Measurements from ENCODE around the gene ZNF385B.

Gene ZNF385B

DNA sequence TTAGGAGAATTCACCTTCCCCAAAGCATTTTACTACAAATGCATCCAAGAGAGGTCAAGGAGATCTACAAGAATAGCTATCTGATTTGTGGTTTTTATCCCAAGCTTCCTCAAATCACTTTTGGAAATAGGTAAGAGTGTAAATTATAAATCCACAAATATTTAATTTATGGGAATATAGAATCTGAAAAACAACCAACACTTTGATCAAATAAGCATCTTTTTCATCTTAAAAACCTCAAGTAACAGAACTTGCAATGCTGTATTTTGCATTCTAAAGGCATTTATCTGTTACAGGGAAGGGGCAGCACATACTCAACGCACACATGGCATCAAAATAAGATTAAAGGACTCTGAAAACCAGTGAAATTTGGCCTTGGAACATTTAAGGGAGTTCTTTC, 1.9 kb downstream of the ZNF385B start:
- H3K4me3 ChIP-seq (ENCODE audit: low read length): no peak overlapping the region
- H3K9me3 ChIP-seq (ENCODE audit: insufficient read depth, low read length): no peaks in the 10 kb centered on the region
- no peak overlapping the region for H3K9ac ChIP-seq (ENCODE audit: low read length)
- H3K36me3 ChIP-seq (replicated peaks; ENCODE audit: low read depth, low read length): no peaks in the 10 kb centered on the region
- H3K79me2 ChIP-seq (ENCODE audit: low read length): no peaks in the 10 kb centered on the region
- H2AFZ ChIP-seq (ENCODE audit: low read depth, low read length): no peak overlapping the region
- TF ChIP-seq, protein P1, sequence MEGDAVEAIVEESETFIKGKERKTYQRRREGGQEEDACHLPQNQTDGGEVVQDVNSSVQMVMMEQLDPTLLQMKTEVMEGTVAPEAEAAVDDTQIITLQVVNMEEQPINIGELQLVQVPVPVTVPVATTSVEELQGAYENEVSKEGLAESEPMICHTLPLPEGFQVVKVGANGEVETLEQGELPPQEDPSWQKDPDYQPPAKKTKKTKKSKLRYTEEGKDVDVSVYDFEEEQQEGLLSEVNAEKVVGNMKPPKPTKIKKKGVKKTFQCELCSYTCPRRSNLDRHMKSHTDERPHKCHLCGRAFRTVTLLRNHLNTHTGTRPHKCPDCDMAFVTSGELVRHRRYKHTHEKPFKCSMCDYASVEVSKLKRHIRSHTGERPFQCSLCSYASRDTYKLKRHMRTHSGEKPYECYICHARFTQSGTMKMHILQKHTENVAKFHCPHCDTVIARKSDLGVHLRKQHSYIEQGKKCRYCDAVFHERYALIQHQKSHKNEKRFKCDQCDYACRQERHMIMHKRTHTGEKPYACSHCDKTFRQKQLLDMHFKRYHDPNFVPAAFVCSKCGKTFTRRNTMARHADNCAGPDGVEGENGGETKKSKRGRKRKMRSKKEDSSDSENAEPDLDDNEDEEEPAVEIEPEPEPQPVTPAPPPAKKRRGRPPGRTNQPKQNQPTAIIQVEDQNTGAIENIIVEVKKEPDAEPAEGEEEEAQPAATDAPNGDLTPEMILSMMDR (IDR thresholded peaks at IDR 0.05; ENCODE audit: low read depth, low read length): no peak
- no peak for TF ChIP-seq EZH2phosphoT487 (IDR thresholded peaks at IDR 0.05; ENCODE audit: low read depth)
- peaks cover 51% of the 10 kb centered on the region for H3K27me3 ChIP-seq (ENCODE audit: low read depth, low read length)
- no peak overlapping the region for H3K4me2 ChIP-seq (ENCODE audit: low read length)
- peaks cover 13% of the 10 kb centered on the region for H3K4me1 ChIP-seq (ENCODE audit: low read length)
- no peaks in the 10 kb centered on the region for H4K20me1 ChIP-seq (ENCODE audit: insufficient read depth, low read length)
- no peak overlapping the region for H3K27ac ChIP-seq (ENCODE audit: low read length)

GRCh38 chr2:179857236-179857635, 4.2 kb downstream of the ZNF385B start:
- Histone ChIP-seq H2AFZ (ENCODE audit: low read depth, low read length) (no peak overlapping the region), H3K4me3 (ENCODE audit: low read length) (no peak overlapping the region), H3K27ac (ENCODE audit: low read length) (no peak overlapping the region), H3K4me1 (ENCODE audit: low read length) (peaks cover 13% of the 10 kb centered on the region), H4K20me1 (ENCODE audit: insufficient read depth, low read length) (no peaks in the 10 kb centered on the region), H3K27me3 (ENCODE audit: low read depth, low read length) (peaks cover 42% of the 10 kb centered on the region), H3K36me3 (replicated peaks; ENCODE audit: low read depth, low read length) (no peaks in the 10 kb centered on the region), H3K9me3 (ENCODE audit: insufficient read depth, low read length) (no peaks in the 10 kb centered on the region), H3K4me2 (ENCODE audit: low read length) (no peak overlapping the region), H3K9ac (ENCODE audit: low read length) (no peak overlapping the region), H3K79me2 (ENCODE audit: low read length) (no peaks in the 10 kb centered on the region)
- no peak for TF ChIP-seq EZH2phosphoT487 (IDR thresholded peaks at IDR 0.05; ENCODE audit: low read depth)
- TF ChIP-seq, protein P1 (IDR thresholded peaks at IDR 0.05; ENCODE audit: low read depth, low read length): no peak

- no peaks in the 10 kb centered on the region for H3K79me2 ChIP-seq (ENCODE audit: low read length)
- H3K4me2 ChIP-seq (ENCODE audit: low read length): peak overlapping the region; percentile 32; the same call in 1 of the 2 replicates
- H3K27ac ChIP-seq (ENCODE audit: low read length): no peak overlapping the region
These were observed 5.2 kb downstream of the ZNF385B start for GRCh38 chr2:179856205-179856604.

DNA sequence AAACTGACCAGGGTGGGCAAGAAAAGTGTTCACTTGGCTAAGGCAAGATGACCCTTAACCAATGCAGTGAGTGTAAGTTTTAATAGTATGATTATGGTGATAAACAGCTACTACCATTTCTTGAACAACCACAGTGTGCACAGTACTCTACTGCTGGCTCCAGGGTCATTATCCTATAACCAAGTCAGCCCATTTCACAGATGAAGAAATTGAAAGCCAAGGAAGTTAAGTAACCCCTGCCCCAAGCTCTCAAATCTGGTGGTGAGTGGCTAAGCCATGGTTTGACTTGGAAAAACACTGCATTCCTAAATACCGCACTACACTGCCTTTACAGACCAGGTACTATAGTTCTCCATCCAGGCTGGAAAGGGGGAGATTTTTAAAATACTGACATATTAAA, 5.7 kb downstream of the ZNF385B start:
- H3K27me3 ChIP-seq (ENCODE audit: low read depth, low read length): peaks cover 30% of the 10 kb centered on the region
- H3K79me2 ChIP-seq (ENCODE audit: low read length): no peaks in the 10 kb centered on the region
- no peaks in the 10 kb centered on the region for H3K36me3 ChIP-seq (replicated peaks; ENCODE audit: low read depth, low read length)
- H3K4me3 ChIP-seq (ENCODE audit: low read length): no peak overlapping the region
- H4K20me1 ChIP-seq (ENCODE audit: insufficient read depth, low read length): no peaks in the 10 kb centered on the region
- TF ChIP-seq EZH2phosphoT487 (IDR thresholded peaks at IDR 0.05; ENCODE audit: low read depth): no peak
- TF ChIP-seq, protein P1 (IDR thresholded peaks at IDR 0.05; ENCODE audit: low read depth, low read length): no peak
- H3K4me1 ChIP-seq (ENCODE audit: low read length): peaks cover 10% of the 10 kb centered on the region
- H3K9ac ChIP-seq (ENCODE audit: low read length): no peak overlapping the region
- no peak overlapping the region for H3K27ac ChIP-seq (ENCODE audit: low read length)
- H3K4me2 ChIP-seq (ENCODE audit: low read length): no peak overlapping the region
- H3K9me3 ChIP-seq (ENCODE audit: insufficient read depth, low read length): no peaks in the 10 kb centered on the region
- H2AFZ ChIP-seq (ENCODE audit: low read depth, low read length): no peak overlapping the region

More at GRCh38 chr2:179856205-179856604, 5.2 kb downstream of the ZNF385B start:
- peak overlapping the region; percentile 34; the same call in 1 of the 2 replicates for H2AFZ ChIP-seq (ENCODE audit: low read depth, low read length)
- no peak overlapping the region for H3K4me3 ChIP-seq (ENCODE audit: low read length)
- H4K20me1 ChIP-seq (ENCODE audit: insufficient read depth, low read length): no peaks in the 10 kb centered on the region
- peaks cover 32% of the 10 kb centered on the region for H3K27me3 ChIP-seq (ENCODE audit: low read depth, low read length)
- no peaks in the 10 kb centered on the region for H3K36me3 ChIP-seq (replicated peaks; ENCODE audit: low read depth, low read length)
- no peaks in the 10 kb centered on the region for H3K9me3 ChIP-seq (ENCODE audit: insufficient read depth, low read length)
- H3K9ac ChIP-seq (ENCODE audit: low read length): no peak overlapping the region
- peaks cover 10% of the 10 kb centered on the region for H3K4me1 ChIP-seq (ENCODE audit: low read length)
- no peak for TF ChIP-seq EZH2phosphoT487 (IDR thresholded peaks at IDR 0.05; ENCODE audit: low read depth)
- TF ChIP-seq, protein P1 (IDR thresholded peaks at IDR 0.05; ENCODE audit: low read depth, low read length): no peak
